Suprapubic skin (tissue), 4 donors: ENCODE results near the gene IQCK.

ENCODE experiments used
- EP300 ChIP-seq: sonication (generic); formaldehyde crosslinking; IDR thresholded peaks from one replicate; pipeline ENCODE4 v1.6.1; 2017; ENCODE audit warnings: antibody characterized with exemption
- POLR2A ChIP-seq, 2 donors: fragments of 450-650 bp; IDR thresholded peaks; one replicate each; pipeline ENCODE4 v1.6.1; 2017; ENCODE audit warnings: antibody characterized with exemption in 2 of 2, mild to moderate bottlenecking in 2 of 2, moderate library complexity in 2 of 2
- POLR2AphosphoS5 ChIP-seq, 3 donors: sonication (generic); formaldehyde crosslinking; IDR thresholded peaks; one replicate each; pipeline ENCODE4 v1.6.1; 2017; ENCODE audit warnings: antibody characterized with exemption in 3 of 3
- TF ChIP-seq, protein P1 (sequence below), 2 donors: fragments of 200-600 bp in 1 of 2; fragments of 450-650 bp in 1 of 2; sonication (generic) in 1 of 2; IDR thresholded peaks; one replicate each; pipeline ENCODE4 v1.5.1; 2016 to 2019; ENCODE audit warnings: antibody characterized with exemption in 2 of 2, mild to moderate bottlenecking in 1 of 2, moderate library complexity in 1 of 2

DNA sequence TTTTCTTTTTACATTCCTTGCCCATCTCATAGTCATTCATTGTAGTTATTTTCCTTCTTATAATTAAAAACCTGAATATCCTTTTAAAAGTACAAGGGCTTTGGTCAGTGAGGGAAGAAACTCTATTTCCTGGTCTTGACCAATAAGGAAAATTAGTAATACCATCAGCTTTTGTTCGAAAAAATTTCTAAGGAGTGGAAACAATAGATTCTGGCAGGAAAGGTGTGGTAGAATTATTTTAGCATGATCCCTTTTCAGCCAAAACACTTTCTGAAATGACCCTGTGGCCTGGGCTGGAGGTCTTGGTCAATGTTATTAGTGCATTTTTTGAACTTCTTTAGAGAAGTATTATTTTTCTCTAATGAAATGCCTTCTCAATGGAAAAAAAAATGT is 36.6 kb downstream of the IQCK start:
- TF ChIP-seq POLR2A (IDR thresholded peaks at IDR 0.05) (no peak), POLR2AphosphoS5 (IDR thresholded peaks at IDR 0.05) (no peak), EP300 (no peak)
- TF ChIP-seq, protein P1, sequence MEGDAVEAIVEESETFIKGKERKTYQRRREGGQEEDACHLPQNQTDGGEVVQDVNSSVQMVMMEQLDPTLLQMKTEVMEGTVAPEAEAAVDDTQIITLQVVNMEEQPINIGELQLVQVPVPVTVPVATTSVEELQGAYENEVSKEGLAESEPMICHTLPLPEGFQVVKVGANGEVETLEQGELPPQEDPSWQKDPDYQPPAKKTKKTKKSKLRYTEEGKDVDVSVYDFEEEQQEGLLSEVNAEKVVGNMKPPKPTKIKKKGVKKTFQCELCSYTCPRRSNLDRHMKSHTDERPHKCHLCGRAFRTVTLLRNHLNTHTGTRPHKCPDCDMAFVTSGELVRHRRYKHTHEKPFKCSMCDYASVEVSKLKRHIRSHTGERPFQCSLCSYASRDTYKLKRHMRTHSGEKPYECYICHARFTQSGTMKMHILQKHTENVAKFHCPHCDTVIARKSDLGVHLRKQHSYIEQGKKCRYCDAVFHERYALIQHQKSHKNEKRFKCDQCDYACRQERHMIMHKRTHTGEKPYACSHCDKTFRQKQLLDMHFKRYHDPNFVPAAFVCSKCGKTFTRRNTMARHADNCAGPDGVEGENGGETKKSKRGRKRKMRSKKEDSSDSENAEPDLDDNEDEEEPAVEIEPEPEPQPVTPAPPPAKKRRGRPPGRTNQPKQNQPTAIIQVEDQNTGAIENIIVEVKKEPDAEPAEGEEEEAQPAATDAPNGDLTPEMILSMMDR (IDR thresholded peaks at IDR 0.05) = no peak
